Measurements from ENCODE around the gene RBSN. TPM values are rescaled to one million over a fixed set of nuclear protein-coding genes. Genes with fewer than 3 reads are reported as not detected.

The RBSN gene
- total and polyA plus RNA-seq, 2 experiments from 2014 or later: 10.6 to 26.5 TPM

DNA sequence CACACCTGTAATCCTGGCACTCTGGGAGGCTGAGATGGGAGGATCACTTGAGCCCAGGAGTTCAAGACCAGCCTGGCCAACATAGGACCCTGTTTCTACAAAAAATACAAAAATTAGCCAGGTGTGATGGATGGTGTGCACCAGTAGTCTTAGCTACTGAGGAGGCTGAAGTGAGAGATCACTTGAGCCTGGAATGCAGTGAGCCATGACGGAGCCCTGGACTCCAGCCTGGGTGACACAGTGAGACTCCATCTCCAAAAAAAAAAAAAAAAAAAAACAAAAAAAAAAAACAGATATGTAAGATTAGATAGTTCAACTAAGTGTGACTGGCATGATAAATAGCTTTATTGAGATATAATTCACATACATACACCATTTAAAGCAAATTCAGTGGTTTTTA lies 9.7 kb downstream of the RBSN start:
- H3K27ac Mint-ChIP-seq: no peak overlapping the region
- no peaks in the 10 kb centered on the region for H3K4me1 ChIP-seq (ENCODE audit: insufficient read depth)
- H3K36me3 Mint-ChIP-seq (ENCODE audit: low read depth): peaks cover 17% of the 10 kb centered on the region; the same call in 2 of the 3 replicates
- H3K9me2 ChIP-seq (ENCODE audit: insufficient read depth): no peaks in the 10 kb centered on the region
- H4K20me1 ChIP-seq (replicated peaks; ENCODE audit: insufficient read depth): no peaks in the 10 kb centered on the region; the same call in 1 of the 2 replicates
- H3K27ac ChIP-seq (ENCODE audit: low read depth): no peak overlapping the region
- H3K4me3 Mint-ChIP-seq: no peak overlapping the region
- peaks cover 3% of the 10 kb centered on the region; the same call in 1 of the 2 replicates for H3K36me3 ChIP-seq (ENCODE audit: insufficient read depth)
- no peak overlapping the region for H3K4me2 ChIP-seq
- H3K4me1 Mint-ChIP-seq: no peaks in the 10 kb centered on the region
- no peak overlapping the region for H3K4me3 ChIP-seq
- no peaks in the 10 kb centered on the region for H3K79me2 ChIP-seq (replicated peaks; ENCODE audit: insufficient read depth)
- H3K27me3 Mint-ChIP-seq (ENCODE audit: insufficient read depth, low read depth, poor library complexity): no peaks in the 10 kb centered on the region
- H2AFZ ChIP-seq: no peak overlapping the region
- H3F3A ChIP-seq (replicated peaks; ENCODE audit: low read depth): no peaks in the 10 kb centered on the region
- H3K27me3 ChIP-seq (ENCODE audit: insufficient read depth): no peaks in the 10 kb centered on the region
- DNase-seq (ENCODE audit: low spot score) (no peak), ATAC-seq (no peak)
- H3K9me3 Mint-ChIP-seq: no peaks in the 10 kb centered on the region
- TF ChIP-seq, protein P1, sequence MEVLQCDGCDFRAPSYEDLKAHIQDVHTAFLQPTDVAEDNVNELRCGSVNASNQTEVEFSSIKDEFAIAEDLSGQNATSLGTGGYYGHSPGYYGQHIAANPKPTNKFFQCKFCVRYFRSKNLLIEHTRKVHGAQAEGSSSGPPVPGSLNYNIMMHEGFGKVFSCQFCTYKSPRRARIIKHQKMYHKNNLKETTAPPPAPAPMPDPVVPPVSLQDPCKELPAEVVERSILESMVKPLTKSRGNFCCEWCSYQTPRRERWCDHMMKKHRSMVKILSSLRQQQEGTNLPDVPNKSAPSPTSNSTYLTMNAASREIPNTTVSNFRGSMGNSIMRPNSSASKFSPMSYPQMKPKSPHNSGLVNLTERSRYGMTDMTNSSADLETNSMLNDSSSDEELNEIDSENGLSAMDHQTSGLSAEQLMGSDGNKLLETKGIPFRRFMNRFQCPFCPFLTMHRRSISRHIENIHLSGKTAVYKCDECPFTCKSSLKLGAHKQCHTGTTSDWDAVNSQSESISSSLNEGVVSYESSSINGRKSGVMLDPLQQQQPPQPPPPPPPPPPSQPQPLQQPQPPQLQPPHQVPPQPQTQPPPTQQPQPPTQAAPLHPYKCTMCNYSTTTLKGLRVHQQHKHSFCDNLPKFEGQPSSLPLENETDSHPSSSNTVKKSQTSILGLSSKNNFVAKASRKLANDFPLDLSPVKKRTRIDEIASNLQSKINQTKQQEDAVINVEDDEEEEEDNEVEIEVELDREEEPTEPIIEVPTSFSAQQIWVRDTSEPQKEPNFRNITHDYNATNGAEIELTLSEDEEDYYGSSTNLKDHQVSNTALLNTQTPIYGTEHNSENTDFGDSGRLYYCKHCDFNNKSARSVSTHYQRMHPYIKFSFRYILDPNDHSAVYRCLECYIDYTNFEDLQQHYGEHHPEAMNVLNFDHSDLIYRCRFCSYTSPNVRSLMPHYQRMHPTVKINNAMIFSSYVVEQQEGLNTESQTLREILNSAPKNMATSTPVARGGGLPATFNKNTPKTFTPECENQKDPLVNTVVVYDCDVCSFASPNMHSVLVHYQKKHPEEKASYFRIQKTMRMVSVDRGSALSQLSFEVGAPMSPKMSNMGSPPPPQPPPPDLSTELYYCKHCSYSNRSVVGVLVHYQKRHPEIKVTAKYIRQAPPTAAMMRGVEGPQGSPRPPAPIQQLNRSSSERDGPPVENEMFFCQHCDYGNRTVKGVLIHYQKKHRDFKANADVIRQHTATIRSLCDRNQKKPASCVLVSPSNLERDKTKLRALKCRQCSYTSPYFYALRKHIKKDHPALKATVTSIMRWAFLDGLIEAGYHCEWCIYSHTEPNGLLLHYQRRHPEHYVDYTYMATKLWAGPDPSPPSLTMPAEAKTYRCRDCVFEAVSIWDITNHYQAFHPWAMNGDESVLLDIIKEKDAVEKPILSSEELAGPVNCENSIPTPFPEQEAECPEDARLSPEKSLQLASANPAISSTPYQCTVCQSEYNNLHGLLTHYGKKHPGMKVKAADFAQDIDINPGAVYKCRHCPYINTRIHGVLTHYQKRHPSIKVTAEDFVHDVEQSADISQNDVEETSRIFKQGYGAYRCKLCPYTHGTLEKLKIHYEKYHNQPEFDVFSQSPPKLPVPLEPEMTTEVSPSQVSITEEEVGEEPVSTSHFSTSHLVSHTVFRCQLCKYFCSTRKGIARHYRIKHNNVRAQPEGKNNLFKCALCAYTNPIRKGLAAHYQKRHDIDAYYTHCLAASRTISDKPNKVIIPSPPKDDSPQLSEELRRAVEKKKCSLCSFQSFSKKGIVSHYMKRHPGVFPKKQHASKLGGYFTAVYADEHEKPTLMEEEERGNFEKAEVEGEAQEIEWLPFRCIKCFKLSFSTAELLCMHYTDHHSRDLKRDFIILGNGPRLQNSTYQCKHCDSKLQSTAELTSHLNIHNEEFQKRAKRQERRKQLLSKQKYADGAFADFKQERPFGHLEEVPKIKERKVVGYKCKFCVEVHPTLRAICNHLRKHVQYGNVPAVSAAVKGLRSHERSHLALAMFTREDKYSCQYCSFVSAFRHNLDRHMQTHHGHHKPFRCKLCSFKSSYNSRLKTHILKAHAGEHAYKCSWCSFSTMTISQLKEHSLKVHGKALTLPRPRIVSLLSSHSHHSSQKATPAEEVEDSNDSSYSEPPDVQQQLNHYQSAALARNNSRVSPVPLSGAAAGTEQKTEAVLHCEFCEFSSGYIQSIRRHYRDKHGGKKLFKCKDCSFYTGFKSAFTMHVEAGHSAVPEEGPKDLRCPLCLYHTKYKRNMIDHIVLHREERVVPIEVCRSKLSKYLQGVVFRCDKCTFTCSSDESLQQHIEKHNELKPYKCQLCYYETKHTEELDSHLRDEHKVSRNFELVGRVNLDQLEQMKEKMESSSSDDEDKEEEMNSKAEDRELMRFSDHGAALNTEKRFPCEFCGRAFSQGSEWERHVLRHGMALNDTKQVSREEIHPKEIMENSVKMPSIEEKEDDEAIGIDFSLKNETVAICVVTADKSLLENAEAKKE (CRISPR knock-in tag; IDR thresholded peaks at IDR 0.05): no peak
- TF ChIP-seq STAT1 (IDR thresholded peaks at IDR 0.05; ENCODE audit: unreplicated experiment) (no peak), ZNF114 (CRISPR knock-in tag; IDR thresholded peaks at IDR 0.05) (no peak), ETS1 (IDR thresholded peaks at IDR 0.05) (no peak), ZNF331 (CRISPR knock-in tag; IDR thresholded peaks at IDR 0.05; ENCODE audit: low read depth) (no peak), JUNB (IDR thresholded peaks at IDR 0.05; ENCODE audit: unreplicated experiment) (no peak), EZH2phosphoT487 (IDR thresholded peaks at IDR 0.05; ENCODE audit: unreplicated experiment) (no peak), EZH2 (IDR thresholded peaks at IDR 0.05; ENCODE audit: low read depth, unreplicated experiment) (no peak), REST (IDR thresholded peaks at IDR 0.05; ENCODE audit: unreplicated experiment) (no peak), POLR2AphosphoS5 (IDR thresholded peaks at IDR 0.05; ENCODE audit: low read depth) (no peak), CREB1 (CRISPR knock-in tag; IDR thresholded peaks at IDR 0.05; ENCODE audit: low read depth) (no peak), NANOG (IDR thresholded peaks at IDR 0.05; ENCODE audit: borderline replicate concordance) (no peak), CTCF (conservative IDR thresholded peaks at IDR 0.05; ENCODE audit: low read depth in 2 of 2) (no peak)

All from GM23338 (cell line).